PC-9 (cell line): ENCODE results near the gene TAF1A.

ENCODE experiments used
- EZH2 ChIP-seq: fragments of 200-600 bp; sonication (generic); IDR thresholded peaks from 2 replicates; pipeline ENCODE4 v1.8.0; 2017; ENCODE audit warnings: antibody characterized with exemption, low read depth
- TF ChIP-seq, protein P1 (sequence below): fragments of 200-600 bp; sonication (generic); conservative IDR thresholded peaks from 2 replicates; pipeline ENCODE4 v1.6.1; 2017; ENCODE audit warnings: mixed run types, antibody characterized with exemption, mild to moderate bottlenecking, moderate library complexity

DNA sequence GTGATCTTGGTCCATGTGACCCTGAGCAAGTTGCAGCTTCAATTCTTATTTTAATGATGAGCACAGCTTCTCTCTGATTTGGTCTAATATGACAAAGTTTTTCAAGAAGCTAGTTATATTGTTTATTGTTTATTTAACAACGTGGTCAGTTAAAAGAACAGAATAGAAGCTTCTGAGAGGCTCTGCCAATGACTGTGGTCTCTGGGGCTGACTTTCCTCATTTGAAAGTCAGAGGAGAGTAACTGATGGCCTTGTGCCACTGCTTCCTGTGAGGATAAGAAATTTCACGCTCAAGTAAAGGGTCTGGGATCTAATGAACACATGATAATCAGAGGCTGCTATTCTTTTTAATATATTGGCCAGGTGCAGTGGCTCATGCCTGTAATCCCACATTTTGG, 49.1 kb downstream of the TAF1A start:
- TF ChIP-seq, protein P1, sequence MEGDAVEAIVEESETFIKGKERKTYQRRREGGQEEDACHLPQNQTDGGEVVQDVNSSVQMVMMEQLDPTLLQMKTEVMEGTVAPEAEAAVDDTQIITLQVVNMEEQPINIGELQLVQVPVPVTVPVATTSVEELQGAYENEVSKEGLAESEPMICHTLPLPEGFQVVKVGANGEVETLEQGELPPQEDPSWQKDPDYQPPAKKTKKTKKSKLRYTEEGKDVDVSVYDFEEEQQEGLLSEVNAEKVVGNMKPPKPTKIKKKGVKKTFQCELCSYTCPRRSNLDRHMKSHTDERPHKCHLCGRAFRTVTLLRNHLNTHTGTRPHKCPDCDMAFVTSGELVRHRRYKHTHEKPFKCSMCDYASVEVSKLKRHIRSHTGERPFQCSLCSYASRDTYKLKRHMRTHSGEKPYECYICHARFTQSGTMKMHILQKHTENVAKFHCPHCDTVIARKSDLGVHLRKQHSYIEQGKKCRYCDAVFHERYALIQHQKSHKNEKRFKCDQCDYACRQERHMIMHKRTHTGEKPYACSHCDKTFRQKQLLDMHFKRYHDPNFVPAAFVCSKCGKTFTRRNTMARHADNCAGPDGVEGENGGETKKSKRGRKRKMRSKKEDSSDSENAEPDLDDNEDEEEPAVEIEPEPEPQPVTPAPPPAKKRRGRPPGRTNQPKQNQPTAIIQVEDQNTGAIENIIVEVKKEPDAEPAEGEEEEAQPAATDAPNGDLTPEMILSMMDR, result no peak
- TF ChIP-seq EZH2, result no peak
